ENCODE measurements around the gene TM9SF3.

- TF ChIP-seq CTCF (IDR thresholded peaks at IDR 0.05; ENCODE audit: low read length): peak; percentile 50
- no peak for TF ChIP-seq EZH2 (optimal IDR thresholded peaks at IDR 0.05; ENCODE audit: low read depth, low read length)
These were observed 72.9 kb downstream of the TM9SF3 start, which contains the start of gene TLL2 for GRCh38 chr10:96513698-96514561.

Measured in MM.1S (cell line).